Activated CD8-positive, alpha-beta memory T cell treated with anti-CD3 and anti-CD28 coated beads, Interleukin-2, amount 50 U/mL, for 24 hours (primary cell): Measurements from ENCODE around the gene CR1L.
A peak's percentile ranks its signal among the peaks of the same experiment; 100 is the strongest.
"Not testable (repeated sequence)": the region's sequence is repeated elsewhere in the genome, so short reads cannot be mapped to it uniquely, and the experiment has no call there.

Experiments used
- DNase-seq: peaks from one replicate; pipeline ENCODE4 v3.0.0-alpha.2; 2020; ENCODE audit errors: extremely low read depth

Gene CR1L

GRCh38 chr1:207644852-207645634 lies at the start of gene CR1L:
CR1L (plus strand) TSS chr1:207645133; CDS start chr1:207645234, 101 bp downstream.
- peak; percentile 32 for DNase-seq

GRCh38 chr1:207603777-207604176 lies 41.2 kb upstream of the CR1L start:
- DNase-seq: no peak

- DNase-seq: no peak
Measured at GRCh38 chr1:207605444-207606361, 39.2 kb upstream of the CR1L start.

- DNase-seq: no peak
Measured at GRCh38 chr1:207606362-207606755, 38.6 kb upstream of the CR1L start.

GRCh38 chr1:207612762-207613161 lies 32.2 kb upstream of the CR1L start:
- no peak for DNase-seq

- no peak for DNase-seq
Measured at GRCh38 chr1:207619871-207620542, 24.9 kb upstream of the CR1L start.

GRCh38 chr1:207620543-207620893 lies 24.4 kb upstream of the CR1L start:
- no peak for DNase-seq

- not testable (repeated sequence) for DNase-seq
Measured at GRCh38 chr1:207625504-207626071, 19.3 kb upstream of the CR1L start.

GRCh38 chr1:207626972-207627337 lies 18.0 kb upstream of the CR1L start:
- DNase-seq: no peak

GRCh38 chr1:207627496-207627895 lies 17.4 kb upstream of the CR1L start:
- no peak for DNase-seq

GRCh38 chr1:207628776-207629175 lies 16.2 kb upstream of the CR1L start:
- DNase-seq: no peak

- no peak for DNase-seq
Measured at GRCh38 chr1:207631137-207631536, 13.8 kb upstream of the CR1L start.

GRCh38 chr1:207633226-207633625 lies 11.7 kb upstream of the CR1L start:
- no peak for DNase-seq

GRCh38 chr1:207633699-207634289 lies 11.1 kb upstream of the CR1L start:
- not testable (repeated sequence) for DNase-seq

GRCh38 chr1:207634293-207634692 lies 10.6 kb upstream of the CR1L start:
- DNase-seq: not testable (repeated sequence)

- not testable (repeated sequence) for DNase-seq
Measured at GRCh38 chr1:207635569-207636186, 9.3 kb upstream of the CR1L start.

GRCh38 chr1:207638487-207639145 lies 6.3 kb upstream of the CR1L start:
- not testable (repeated sequence) for DNase-seq

GRCh38 chr1:207639362-207639761 lies 5.6 kb upstream of the CR1L start:
- DNase-seq: not testable (repeated sequence)

- no peak for DNase-seq
Measured at GRCh38 chr1:207644166-207644851, 624 bp upstream of the CR1L start.

- DNase-seq: no peak
Measured at GRCh38 chr1:207645635-207646081, 725 bp downstream of the CR1L start.
